ENCODE data around the gene LY9.

DNA sequence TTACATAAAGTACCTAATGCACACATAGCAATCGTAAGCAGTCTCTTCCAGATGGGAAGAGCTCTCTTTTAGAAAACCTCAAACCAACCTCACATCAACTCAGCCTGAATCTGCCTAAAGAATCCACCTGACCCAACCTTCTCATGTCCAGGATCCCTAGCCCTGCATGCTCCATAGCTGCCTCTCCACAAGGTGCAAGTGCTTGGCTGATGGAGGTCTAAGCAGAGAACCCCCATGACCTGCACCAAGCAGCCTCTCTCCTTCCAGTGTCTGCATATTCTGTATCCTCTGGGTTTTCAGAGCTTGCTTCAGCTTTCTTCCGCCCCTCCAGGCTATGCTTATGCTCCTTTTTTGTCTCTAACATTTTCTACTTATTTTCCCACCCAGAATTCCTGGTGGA, 2.5 kb downstream of the LY9 start:
- TF ChIP-seq, protein P1, sequence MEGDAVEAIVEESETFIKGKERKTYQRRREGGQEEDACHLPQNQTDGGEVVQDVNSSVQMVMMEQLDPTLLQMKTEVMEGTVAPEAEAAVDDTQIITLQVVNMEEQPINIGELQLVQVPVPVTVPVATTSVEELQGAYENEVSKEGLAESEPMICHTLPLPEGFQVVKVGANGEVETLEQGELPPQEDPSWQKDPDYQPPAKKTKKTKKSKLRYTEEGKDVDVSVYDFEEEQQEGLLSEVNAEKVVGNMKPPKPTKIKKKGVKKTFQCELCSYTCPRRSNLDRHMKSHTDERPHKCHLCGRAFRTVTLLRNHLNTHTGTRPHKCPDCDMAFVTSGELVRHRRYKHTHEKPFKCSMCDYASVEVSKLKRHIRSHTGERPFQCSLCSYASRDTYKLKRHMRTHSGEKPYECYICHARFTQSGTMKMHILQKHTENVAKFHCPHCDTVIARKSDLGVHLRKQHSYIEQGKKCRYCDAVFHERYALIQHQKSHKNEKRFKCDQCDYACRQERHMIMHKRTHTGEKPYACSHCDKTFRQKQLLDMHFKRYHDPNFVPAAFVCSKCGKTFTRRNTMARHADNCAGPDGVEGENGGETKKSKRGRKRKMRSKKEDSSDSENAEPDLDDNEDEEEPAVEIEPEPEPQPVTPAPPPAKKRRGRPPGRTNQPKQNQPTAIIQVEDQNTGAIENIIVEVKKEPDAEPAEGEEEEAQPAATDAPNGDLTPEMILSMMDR (IDR thresholded peaks at IDR 0.05; ENCODE audit: low read depth, low read length, missing input control), result no peak
- TF ChIP-seq JUND (IDR thresholded peaks at IDR 0.05) (no peak), NR2F2 (IDR thresholded peaks at IDR 0.05) (no peak), YY1 (IDR thresholded peaks at IDR 0.05) (no peak), TAF1 (conservative IDR thresholded peaks at IDR 0.05) (no peak), RAD21 (IDR thresholded peaks at IDR 0.05) (no peak), SP1 (IDR thresholded peaks at IDR 0.05) (no peak), RXRA (IDR thresholded peaks at IDR 0.05) (no peak), GABPA (IDR thresholded peaks at IDR 0.05 in 1 of 2, conservative IDR thresholded peaks at IDR 0.05 in 1 of 2) (no peak)
- TF ChIP-seq, protein P2, sequence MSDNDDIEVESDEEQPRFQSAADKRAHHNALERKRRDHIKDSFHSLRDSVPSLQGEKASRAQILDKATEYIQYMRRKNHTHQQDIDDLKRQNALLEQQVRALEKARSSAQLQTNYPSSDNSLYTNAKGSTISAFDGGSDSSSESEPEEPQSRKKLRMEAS (IDR thresholded peaks at IDR 0.05), result no peak
- TF ChIP-seq, protein P3, sequence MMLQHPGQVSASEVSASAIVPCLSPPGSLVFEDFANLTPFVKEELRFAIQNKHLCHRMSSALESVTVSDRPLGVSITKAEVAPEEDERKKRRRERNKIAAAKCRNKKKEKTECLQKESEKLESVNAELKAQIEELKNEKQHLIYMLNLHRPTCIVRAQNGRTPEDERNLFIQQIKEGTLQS (IDR thresholded peaks at IDR 0.05), result no peak
- TF ChIP-seq, protein P4, sequence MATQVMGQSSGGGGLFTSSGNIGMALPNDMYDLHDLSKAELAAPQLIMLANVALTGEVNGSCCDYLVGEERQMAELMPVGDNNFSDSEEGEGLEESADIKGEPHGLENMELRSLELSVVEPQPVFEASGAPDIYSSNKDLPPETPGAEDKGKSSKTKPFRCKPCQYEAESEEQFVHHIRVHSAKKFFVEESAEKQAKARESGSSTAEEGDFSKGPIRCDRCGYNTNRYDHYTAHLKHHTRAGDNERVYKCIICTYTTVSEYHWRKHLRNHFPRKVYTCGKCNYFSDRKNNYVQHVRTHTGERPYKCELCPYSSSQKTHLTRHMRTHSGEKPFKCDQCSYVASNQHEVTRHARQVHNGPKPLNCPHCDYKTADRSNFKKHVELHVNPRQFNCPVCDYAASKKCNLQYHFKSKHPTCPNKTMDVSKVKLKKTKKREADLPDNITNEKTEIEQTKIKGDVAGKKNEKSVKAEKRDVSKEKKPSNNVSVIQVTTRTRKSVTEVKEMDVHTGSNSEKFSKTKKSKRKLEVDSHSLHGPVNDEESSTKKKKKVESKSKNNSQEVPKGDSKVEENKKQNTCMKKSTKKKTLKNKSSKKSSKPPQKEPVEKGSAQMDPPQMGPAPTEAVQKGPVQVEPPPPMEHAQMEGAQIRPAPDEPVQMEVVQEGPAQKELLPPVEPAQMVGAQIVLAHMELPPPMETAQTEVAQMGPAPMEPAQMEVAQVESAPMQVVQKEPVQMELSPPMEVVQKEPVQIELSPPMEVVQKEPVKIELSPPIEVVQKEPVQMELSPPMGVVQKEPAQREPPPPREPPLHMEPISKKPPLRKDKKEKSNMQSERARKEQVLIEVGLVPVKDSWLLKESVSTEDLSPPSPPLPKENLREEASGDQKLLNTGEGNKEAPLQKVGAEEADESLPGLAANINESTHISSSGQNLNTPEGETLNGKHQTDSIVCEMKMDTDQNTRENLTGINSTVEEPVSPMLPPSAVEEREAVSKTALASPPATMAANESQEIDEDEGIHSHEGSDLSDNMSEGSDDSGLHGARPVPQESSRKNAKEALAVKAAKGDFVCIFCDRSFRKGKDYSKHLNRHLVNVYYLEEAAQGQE (IDR thresholded peaks at IDR 0.05), result no peak
